Endothelial cell of umbilical vein (primary cell): ENCODE data around the gene CDC7.

Experiments
- EZH2 ChIP-seq: IDR thresholded peaks from 2 replicates; pipeline ENCODE4 v1.6.1; 2012; ENCODE audit warnings: borderline replicate concordance, low read depth, mild to moderate bottlenecking, moderate library complexity, low read length, inconsistent platforms; ENCODE audit not compliant: severe bottlenecking
- TF ChIP-seq, protein P1 (sequence below), 2 donors: IDR thresholded peaks; 1 replicate in 1 of 2; 2 replicates in 1 of 2; pipeline ENCODE4 v1.5.1; 2011; ENCODE audit warnings: low read length in 2 of 2, mild to moderate bottlenecking in 2 of 2, moderate library complexity in 2 of 2, control low read depth in 1 of 2, inconsistent platforms in 1 of 2, low read depth in 1 of 2; ENCODE audit not compliant: insufficient read depth in 1 of 2; ENCODE audit errors: extremely low read depth in 1 of 2
- TF ChIP-seq, protein P2 (sequence below): IDR thresholded peaks from 2 replicates; pipeline ENCODE4 v1.6.1; 2011; ENCODE audit not compliant: insufficient read depth, insufficient read length

DNA sequence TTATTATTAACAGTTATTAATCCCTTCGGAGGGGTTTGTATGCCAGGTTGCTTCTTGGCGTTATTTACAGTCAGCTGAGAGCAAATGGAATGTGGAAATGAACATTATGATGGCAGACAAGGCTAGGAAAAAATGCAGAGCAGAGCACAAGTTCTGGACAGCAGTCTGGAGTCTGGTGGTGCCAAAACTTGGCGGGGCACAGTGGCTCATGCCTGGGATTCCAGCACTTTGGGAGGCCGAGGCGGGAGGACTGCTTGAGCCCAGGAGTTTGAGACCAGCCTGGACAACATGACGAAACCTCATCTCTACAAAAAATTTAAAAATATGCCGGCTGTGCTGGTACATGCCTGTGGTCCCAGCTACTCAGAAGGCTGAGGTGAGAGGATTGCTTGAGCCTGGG, 67.6 kb downstream of the CDC7 start:
- TF ChIP-seq, protein P1, sequence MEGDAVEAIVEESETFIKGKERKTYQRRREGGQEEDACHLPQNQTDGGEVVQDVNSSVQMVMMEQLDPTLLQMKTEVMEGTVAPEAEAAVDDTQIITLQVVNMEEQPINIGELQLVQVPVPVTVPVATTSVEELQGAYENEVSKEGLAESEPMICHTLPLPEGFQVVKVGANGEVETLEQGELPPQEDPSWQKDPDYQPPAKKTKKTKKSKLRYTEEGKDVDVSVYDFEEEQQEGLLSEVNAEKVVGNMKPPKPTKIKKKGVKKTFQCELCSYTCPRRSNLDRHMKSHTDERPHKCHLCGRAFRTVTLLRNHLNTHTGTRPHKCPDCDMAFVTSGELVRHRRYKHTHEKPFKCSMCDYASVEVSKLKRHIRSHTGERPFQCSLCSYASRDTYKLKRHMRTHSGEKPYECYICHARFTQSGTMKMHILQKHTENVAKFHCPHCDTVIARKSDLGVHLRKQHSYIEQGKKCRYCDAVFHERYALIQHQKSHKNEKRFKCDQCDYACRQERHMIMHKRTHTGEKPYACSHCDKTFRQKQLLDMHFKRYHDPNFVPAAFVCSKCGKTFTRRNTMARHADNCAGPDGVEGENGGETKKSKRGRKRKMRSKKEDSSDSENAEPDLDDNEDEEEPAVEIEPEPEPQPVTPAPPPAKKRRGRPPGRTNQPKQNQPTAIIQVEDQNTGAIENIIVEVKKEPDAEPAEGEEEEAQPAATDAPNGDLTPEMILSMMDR (IDR thresholded peaks at IDR 0.05; ENCODE audit: extremely low read depth in 1 of 2, insufficient read depth in 1 of 2, low read depth in 1 of 2, low read length in 2 of 2) = no peak
- no peak for TF ChIP-seq EZH2
- TF ChIP-seq, protein P2, sequence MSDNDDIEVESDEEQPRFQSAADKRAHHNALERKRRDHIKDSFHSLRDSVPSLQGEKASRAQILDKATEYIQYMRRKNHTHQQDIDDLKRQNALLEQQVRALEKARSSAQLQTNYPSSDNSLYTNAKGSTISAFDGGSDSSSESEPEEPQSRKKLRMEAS = no peak
